GM21447 (cell line): ENCODE data around the gene IKZF5.

Source experiments
- ATAC-seq: cut with Tn5 transposase; IDR thresholded peaks from one replicate; pipeline ENCODE4 v1.9.1; 2021; ENCODE audit not compliant: unreplicated experiment

The IKZF5 gene

GRCh38 chr10:122984708-122985107, 23.9 kb downstream of the IKZF5 start:
- no peak for ATAC-seq

- no peak for ATAC-seq
Observed at GRCh38 chr10:122983898-122984297, 24.7 kb downstream of the IKZF5 start.

GRCh38 chr10:122981066-122981464, 27.5 kb downstream of the IKZF5 start:
- no peak for ATAC-seq

- peak; percentile 96 for ATAC-seq
Observed at GRCh38 chr10:122980209-122981065, 28.2 kb downstream of the IKZF5 start, which contains the start of gene PSTK. PSTK (plus strand) TSS chr10:122980401; CDS start chr10:122980480, 79 bp downstream.

- ATAC-seq = no peak
Observed at GRCh38 chr10:122974543-122975064, 34.0 kb downstream of the IKZF5 start.

- no peak for ATAC-seq
Observed at GRCh38 chr10:122974023-122974422, 34.6 kb downstream of the IKZF5 start.

- ATAC-seq = no peak
Observed at GRCh38 chr10:122968698-122969097, 39.9 kb downstream of the IKZF5 start.

GRCh38 chr10:122966879-122967278, 41.7 kb downstream of the IKZF5 start:
- no peak for ATAC-seq

- no peak for ATAC-seq
Observed at GRCh38 chr10:122962405-122962804, 46.2 kb downstream of the IKZF5 start.

GRCh38 chr10:122957474-122957873, 51.1 kb downstream of the IKZF5 start:
- ATAC-seq = no peak

- no peak for ATAC-seq
Observed at GRCh38 chr10:122955892-122956291, 52.7 kb downstream of the IKZF5 start.

GRCh38 chr10:122954731-122955050, 53.9 kb downstream of the IKZF5 start:
- no peak for ATAC-seq

- peak; percentile 99 for ATAC-seq
Observed at GRCh38 chr10:122953902-122954730, 54.5 kb downstream of the IKZF5 start, which contains the start of gene C10orf88. C10orf88 (minus strand) TSS chr10:122954227; CDS start chr10:122954178, 49 bp downstream.

- no peak for ATAC-seq
Observed at GRCh38 chr10:122949296-122949695, 59.3 kb downstream of the IKZF5 start.
